HG02763 (cell line): Measurements from ENCODE around the gene MYO15A.

Source experiments
- ATAC-seq: cut with Tn5 transposase; IDR thresholded peaks from one replicate; pipeline ENCODE4 v1.9.1; 2021; ENCODE audit warnings: mild to moderate bottlenecking, moderate library complexity; ENCODE audit not compliant: unreplicated experiment

The MYO15A gene

DNA sequence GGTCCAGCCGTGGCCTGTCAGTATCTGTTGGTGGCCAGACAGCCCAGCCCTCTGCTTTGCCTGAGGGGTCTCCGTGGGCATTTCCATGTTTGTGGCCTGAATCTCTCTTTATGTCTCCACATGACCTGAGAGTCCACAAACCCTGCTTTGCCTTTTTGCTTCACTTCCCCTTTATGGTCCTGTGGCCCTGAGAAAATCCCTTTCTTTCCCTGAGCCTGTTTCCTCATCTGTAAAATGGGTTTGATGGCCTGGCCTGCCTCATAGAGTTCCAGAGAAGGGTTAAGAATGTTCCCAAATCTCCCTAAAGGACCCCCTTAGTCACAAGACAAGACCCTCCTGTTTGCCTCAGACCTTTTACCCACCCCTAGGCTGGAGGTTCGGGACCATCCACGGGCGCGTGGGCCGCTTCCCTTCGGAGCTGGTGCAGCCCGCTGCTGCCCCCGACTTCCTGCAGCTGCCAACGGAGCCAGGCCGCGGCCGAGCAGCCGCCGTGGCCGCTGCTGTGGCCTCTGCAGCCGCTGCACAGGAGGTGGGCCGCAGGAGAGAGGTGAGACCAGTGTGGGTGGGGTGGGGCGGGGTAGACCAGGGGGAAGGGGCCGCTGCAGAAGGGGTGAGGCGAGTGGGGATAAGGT, 48.9 kb downstream of the MYO15A start:
- ATAC-seq: no peak

GRCh38 chr17:18158022-18158600, 49.6 kb downstream of the MYO15A start:
- ATAC-seq: peak; percentile 31

DNA sequence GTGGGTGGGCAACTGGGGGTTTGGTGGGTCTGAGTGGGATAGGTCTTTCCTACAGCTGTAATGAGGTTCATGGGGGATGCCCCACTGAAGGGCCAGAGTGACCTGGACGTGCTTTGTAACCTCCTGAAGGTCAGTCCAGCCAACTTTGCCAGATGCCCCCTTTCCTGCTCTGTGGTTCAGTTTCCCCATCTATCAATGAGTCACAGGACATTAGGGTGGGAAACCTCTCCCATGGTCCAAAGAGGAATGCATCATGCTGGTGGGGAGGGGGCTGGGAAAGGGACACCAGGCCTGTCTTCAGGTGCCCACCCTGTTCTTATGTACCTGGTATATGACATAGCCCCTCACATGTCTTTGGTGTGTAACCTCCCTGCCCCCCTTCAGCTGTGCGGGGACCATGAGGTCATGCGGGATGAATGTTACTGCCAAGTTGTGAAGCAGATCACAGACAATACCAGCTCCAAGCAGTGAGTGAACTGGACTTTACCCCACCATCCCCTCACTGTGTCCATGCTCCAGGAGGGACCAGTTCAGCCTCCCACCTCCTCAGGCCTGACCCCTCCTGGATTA, 51.1 kb downstream of the MYO15A start:
- no peak for ATAC-seq

GRCh38 chr17:18160128-18160856, 51.7 kb downstream of the MYO15A start:
- no peak for ATAC-seq

GRCh38 chr17:18161207-18162145, 52.9 kb downstream of the MYO15A start:
- peak; percentile 51 for ATAC-seq

- ATAC-seq: no peak
Measured at GRCh38 chr17:18163547-18163946, 55.0 kb downstream of the MYO15A start.

GRCh38 chr17:18166894-18167293, 58.3 kb downstream of the MYO15A start:
- ATAC-seq: no peak

DNA sequence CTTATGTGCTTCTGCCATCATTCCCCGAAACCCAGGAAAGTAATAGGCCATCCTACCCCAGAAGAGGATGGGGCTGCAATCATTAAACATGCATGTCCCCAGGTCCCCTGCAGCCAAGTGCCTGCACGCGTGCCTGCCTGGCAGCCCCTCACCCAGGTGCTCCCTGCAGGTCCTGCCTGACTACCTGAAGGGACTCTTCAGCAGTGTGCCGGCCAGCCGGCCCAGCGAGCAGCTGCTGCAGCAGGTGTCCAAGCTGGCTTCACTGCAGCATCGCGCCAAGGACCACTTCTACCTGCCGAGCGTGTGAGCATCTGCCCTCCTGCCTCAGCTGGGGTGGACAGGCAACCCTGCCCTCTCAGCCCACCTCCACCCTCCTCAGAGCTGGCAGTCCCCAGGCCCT, 58.9 kb downstream of the MYO15A start:
- ATAC-seq: no peak

DNA sequence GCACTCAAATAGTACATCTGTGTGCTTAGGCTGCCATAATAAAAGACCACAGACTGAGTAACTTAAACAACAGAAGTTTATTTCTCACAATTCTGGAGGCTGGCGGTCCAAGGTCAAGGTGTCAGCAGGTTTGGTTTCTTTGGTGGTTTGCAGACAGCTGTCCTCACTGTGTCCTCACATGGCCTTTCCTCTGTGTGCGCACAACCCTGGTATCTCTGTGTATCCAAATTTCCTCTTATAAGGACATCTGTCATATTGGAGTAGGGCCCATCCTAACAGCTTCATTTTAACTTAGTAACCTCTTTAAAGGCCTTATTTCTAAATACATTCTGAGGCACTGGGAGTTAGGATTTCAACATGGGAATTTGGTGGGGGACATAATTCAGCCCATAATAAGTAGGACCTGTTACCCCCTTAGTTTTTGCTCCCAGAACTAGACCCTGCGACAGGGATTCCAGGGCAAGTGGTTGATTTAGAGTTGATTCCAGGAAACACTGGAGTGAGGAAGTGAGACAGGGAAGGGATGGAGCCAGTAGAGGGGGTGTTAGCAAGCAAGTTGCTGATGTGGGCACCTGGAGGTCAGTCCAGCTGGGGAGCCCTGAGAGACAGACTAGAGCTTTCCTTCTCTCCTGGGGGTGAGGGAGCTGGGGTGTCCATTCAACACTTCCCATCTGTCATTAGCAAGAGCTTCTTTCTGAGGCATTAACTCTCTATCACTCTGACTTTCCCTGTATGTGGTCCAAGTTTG, 64.1 kb downstream of the MYO15A start:
- ATAC-seq: no peak

DNA sequence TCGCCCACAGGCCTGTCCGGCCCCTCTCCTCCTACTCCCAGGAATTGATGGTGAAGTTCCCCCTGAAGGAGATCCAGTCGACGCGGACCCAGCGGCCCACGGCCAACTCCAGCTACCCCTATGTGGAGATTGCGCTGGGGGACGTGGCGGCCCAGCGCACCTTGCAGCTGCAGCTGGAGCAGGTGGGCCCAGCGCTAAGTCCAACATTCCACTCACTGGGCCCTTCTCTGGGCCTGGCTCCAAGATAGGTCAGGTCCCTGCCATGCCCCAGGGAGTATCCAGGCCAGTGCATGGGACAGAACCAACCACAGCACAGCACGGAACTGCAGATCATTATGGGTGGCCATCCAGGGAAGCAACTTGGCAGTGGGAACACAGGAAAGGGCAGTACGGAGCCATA, 65.2 kb downstream of the MYO15A start:
- no peak for ATAC-seq

DNA sequence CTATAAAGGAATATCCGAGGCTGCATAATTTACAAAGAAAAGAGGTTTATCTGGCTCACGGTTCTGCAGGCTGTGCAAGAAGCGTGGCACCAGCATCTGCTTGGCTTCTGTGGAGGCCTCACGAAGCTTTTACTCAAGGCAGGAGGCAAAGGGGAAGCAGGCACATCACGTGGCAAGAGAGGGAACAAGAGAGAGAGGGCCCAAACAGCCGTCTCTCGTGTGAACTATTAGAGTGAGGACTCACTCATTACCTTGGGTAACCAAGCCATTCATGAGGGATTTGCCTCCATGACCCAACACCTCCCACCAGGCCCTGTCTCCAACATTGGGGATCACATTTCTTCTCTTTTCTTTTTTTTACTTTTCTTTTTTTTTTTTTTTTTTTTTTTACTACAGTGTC, 67.6 kb downstream of the MYO15A start:
- ATAC-seq: no peak

DNA sequence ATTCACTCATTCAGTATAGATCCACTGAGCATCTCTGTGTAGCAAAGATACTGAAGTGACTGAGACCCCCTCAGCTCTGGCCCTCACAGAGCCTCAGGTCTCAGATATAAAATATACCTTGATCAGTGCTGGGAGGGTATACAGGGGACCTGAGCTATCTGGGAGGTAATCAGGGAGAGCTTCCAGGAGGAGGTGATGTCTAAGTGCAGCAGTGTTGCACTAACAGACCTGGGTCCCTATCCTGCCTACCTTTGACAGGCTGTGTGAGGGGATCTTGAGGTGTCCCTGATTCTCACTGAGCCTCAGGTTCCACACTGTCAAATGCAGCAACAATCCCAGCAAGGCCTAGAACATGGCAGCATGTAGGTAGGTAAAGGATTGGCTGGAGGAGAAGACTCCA, 68.6 kb downstream of the MYO15A start:
- ATAC-seq: no peak

DNA sequence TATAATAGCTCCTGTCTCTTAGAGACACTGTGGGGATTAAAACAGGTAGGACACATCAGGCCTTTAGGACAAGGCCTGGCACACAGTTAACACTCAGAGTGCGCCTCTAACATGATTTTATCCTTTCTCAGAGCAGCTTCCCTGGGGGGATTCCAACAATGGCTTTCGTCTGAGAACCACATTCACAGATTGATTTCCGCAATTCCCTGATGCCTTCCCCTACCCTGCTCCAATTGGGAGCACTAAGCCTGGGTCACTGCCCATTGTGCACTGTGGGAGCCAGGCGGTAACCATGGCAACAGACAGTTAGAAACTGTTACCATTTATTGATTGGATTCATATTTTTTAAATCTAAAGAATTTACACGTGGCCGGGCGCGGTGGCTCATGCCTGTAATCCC, 69.2 kb downstream of the MYO15A start:
- ATAC-seq: no peak

- no peak for ATAC-seq
Measured at GRCh38 chr17:18179196-18179595, 70.6 kb downstream of the MYO15A start.

GRCh38 chr17:18179804-18180203, 71.2 kb downstream of the MYO15A start:
- no peak for ATAC-seq

- no peak for ATAC-seq
Measured at GRCh38 chr17:18181358-18181757, 72.8 kb downstream of the MYO15A start.

GRCh38 chr17:18182110-18182977, 73.8 kb downstream of the MYO15A start:
- no peak for ATAC-seq

- peak; percentile 40 for ATAC-seq
Measured at GRCh38 chr17:18182978-18183333, 74.4 kb downstream of the MYO15A start.
